ENCODE data around the gene TRIM61.
"Not testable (repeated sequence)": the region's sequence is repeated elsewhere in the genome, so short reads cannot be mapped to it uniquely, and the experiment has no call there.

Gene TRIM61

DNA sequence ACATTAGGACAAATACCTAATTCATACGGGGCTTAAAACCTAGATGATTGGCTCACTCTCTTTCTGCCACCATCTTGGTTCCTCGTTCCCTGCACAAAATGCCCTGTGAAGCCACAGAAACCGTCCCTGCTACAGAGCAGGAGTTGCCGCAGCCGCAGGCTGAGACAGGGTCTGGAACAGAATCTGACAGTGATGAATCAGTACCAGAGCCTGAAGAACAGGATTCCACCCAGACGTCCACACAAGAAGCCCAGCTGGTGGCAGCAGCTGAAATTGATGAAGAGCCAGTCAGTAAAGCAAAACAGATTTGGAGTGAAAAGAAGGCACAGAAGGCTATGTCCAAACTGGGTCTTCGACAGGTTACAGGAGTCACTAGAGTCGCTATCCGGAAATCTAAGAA, 34.3 kb downstream of the TRIM61 start:
- no peak for TF ChIP-seq ZNF274 (IDR thresholded peaks at IDR 0.05; ENCODE audit: low read depth, low read length)

DNA sequence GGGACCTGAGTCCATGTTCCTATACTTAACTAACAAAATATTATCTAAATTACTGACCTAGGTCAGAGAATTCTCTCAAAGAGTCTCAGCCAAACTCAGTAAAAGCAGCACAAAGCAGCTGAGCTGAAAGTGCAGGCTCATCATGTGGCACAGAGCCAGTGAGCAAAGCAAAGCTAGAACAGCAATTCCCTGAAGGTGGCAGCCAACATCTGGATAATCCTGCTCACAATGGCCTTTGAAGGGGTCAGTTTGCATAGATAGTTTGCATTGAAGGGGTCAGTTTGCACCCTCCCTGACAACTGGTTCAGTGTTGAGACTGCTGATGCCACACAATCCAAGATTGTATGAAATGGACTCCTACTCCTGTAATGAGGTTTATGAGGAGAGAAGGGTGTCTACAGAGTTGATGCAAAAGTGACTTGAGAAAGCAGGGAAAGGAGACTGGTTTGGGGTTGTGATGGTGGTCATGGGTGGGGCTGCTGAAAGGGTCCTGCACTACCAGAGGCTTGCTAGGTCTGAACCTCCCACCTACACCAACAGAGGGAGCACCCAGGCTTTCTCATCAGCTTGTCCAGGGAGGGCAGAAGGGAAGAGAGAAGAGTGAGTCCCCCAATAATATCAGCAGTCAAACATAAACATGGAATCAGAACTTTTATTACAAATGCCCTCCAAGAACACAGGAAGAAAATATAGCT, 39.7 kb downstream of the TRIM61 start:
- peak overlapping the region; percentile 38 for H3K4me3 ChIP-seq (ENCODE audit: low read length)
- no peak for TF ChIP-seq ZNF274 (IDR thresholded peaks at IDR 0.05; ENCODE audit: low read depth, low read length)

More for the DNA sequence above, 34.3 kb downstream of the TRIM61 start:
- no peak overlapping the region for H3K4me3 ChIP-seq (ENCODE audit: low read length)

DNA sequence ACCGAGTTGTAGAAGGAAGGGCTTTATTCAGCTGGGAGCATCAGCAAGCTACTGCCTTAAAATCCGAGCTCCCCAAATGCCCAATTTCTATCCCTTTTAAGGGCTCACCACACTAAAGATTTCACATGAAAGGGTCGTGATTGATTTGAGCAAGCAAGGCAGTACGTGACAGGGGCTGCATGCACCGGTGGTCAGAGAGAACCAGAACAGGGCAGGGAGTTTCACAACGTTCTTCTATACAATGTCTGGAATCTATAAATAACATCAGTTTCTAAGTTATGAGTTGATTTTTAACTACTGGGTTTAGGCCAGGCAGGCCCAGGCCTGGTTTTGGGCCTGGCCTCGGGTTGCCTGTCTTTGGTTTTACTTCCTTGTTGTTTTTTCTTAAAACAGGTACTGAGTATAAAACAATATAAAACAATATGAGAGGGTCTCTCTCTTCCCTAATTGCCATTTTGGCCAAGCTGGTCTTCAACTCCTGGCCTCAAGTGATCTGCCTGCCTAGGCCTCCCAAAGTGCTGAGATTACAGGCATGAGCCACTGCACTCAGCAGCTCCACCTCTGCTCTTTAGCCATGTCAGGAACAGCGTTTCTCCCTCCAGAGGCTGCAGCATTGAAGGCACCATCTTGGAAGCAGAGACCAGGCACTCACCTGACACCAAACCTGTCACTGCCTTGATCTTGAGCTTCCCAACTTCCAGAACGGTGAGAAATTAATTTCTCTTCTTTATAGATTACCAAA, 41.4 kb downstream of the TRIM61 start:
- H3K4me3 ChIP-seq (ENCODE audit: low read length): peak overlapping the region; percentile 53; the same call in 1 of the 2 replicates

DNA sequence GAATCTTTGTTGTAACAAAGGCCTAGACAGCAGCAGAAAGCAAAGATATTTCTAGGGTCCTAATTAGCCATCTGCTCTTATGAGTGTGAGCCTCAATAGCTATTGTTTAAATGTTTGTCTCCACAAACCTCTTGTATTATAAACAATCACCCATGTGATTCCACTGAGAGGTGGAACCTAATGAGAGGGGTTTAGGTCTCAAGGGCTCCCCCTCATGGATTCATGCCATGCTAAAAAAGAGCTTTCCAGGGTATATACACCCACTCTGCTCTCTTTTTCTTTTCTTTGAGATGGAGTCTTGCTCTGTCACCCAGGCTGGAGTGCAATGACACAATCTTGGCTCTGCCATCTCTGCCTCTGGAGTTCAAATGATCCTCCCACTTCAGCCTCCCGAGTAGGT, 42.1 kb downstream of the TRIM61 start:
- peak overlapping the region; percentile 51; the same call in 1 of the 2 replicates for H3K4me3 ChIP-seq (ENCODE audit: low read length)
- no peak for TF ChIP-seq ZNF274 (IDR thresholded peaks at IDR 0.05; ENCODE audit: low read depth, low read length)

DNA sequence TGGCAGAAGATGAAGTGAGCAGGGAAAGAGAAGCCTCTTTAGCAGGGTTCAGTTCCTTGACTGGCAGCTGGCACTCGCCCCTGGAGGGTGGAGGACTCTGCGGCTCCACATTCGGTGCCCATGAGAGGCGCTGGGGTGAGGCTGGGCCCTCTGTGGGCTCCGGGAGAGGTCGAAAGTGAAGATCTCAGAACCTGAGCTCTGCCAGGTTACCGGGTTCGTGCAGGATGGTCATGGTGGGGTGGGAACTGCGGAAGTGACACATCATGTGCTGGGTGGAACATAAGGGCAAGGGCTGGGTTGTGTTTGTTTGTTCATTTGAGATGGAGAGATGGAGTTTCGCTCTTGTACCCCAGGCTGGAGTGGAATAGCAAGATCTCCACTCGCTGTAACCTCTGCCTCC, 44.2 kb downstream of the TRIM61 start:
- H3K4me3 ChIP-seq (ENCODE audit: low read length): no peak overlapping the region
- TF ChIP-seq ZNF274 (IDR thresholded peaks at IDR 0.05; ENCODE audit: low read depth, low read length): no peak

DNA sequence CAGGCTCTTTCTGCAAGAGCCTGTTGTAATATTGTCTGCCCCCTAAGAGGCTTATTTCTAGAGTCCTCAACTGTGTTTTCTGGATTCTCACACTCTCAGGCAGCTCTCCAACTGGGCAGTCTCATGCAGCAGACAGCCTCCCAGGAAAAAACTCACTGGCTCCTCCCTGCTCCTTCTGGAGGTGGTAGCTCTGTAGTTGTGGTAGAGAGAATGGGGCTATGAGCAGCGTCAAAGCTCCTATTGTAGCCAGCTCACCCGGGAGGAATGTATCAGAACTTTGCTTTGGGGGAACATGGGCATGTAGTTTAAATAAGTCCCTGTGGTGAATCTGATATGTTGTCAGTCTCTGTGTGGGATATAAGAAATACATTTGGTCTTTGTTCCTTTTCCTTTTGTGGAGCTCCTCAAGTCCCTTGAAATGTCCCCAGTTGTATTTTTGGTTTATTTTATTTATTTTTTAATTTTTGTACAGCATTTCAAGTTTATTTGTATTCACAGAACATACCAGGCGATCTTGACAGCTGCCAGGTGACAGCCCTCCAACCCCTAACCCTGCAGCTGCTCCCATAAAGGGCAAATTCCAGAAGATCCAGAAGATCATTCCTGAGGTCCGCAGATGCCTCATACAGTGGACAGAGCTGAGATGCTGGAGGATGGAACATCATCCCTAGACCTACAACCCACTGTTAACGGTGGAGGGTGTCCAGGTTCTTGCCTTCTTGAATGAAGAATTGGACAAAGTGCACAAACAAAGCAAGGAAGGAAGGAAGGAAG, 45.7 kb downstream of the TRIM61 start:
- TF ChIP-seq ZNF274 (IDR thresholded peaks at IDR 0.05; ENCODE audit: low read depth, low read length): no peak
- H3K4me3 ChIP-seq (ENCODE audit: low read length): no peak overlapping the region

DNA sequence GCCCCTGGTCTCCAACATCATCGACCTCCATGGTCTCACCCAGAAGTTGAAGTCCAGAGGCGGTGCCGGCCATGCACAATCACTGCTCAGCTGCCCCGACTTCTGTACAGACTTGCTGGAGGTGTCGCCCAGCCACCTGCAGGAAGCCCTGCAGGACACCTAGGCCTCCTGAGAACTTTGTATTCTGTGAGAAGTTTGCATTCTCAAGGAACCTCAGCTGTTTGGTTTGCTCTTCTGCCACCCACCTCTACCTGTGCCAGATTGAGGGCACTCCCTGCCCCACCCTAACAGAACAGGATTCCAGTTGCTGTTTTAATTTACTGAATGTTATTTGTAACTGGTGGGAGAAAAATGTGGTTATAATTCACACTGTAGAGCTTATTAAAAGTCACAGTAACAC, 46.8 kb downstream of the TRIM61 start:
- no peak overlapping the region for H3K4me3 ChIP-seq (ENCODE audit: low read length)
- no peak for TF ChIP-seq ZNF274 (IDR thresholded peaks at IDR 0.05; ENCODE audit: low read depth, low read length)

DNA sequence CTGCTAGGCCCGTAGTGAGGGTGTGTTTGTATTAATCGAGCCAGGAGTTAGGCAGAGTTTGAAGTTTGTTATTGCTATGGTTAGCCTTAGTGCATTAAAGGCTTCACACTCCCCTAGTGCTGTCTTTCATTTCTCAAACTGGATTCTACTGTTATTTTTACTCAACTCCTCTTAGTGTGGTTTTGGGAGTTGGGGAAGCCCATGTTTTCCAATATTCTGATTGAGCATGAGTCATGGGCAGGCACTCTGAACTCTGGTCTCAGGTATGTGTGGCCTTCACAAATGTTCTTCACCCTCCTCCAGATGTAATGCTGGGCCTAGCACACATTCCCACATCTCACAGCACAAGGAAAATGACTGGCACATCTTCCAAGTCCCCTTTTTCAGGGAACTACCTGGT, 50.4 kb downstream of the TRIM61 start:
- not testable (repeated sequence) for H3K4me3 ChIP-seq (ENCODE audit: low read length)

DNA sequence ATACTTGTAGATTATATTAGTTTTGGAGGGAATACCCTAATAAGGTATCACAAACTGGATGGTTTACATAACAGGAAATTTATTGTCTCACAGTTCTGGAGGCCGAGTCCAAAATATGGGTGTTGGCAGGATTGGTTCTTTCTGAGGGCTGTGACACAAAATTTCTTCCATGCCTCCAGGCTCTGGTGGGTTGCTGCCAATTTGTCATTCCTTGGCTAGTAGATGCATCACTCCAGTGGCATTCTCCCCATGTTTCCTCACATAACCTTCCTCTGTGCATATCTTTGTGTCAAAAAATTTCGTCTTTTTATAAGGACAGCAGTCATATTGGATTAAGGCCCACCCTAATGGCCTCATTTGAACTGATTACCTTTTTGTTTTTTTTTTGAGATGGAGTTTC, 51.2 kb downstream of the TRIM61 start:
- no peak overlapping the region for H3K4me3 ChIP-seq (ENCODE audit: low read length)
- no peak for TF ChIP-seq ZNF274 (IDR thresholded peaks at IDR 0.05; ENCODE audit: low read depth, low read length)

DNA sequence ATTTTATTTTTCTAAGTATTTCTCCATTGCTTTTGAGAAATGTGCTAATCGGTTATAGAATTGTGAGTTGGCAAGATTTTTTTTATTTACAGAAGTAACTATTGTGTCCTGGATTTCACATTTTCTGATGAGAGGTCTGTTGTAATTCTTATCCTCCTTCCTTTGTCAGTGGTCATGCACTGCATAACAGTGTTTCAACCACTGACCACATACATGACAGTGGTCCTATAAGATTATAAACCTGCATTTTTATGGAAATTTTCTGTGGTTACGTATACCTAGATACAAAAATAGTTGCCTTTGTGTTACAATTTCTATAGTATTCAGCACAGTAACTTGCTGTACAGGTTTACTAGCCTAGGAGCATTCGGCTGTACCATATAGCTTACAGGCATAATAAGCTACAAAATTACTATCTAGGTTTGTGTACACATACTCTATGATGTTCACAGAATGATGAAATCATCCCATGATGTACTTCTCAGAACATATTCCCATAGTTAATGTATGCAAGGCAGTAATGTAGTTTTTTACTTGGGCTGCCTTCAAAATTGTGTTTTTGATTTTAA, 52.7 kb downstream of the TRIM61 start:
- H3K4me3 ChIP-seq (ENCODE audit: low read length): no peak overlapping the region
- TF ChIP-seq ZNF274 (IDR thresholded peaks at IDR 0.05; ENCODE audit: low read depth, low read length): no peak

DNA sequence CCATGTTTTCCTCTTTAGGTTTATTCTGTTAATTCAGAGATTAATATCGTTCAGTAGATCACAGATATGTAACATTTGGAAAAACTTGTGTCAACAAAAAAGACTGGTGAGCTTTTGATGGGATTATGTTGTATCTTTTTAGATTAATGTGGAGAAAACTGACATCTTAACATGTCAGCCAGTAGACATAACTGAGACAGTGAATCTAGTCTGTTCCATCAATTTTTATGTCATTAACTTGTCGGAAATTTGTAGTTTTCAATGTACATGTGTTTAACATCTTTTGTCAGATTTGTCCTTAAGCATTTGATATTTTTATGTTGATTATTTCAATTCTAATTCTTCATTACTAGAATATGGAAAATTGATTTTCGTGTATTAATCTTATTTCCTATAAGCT, 58.5 kb downstream of the TRIM61 start:
- no peak for TF ChIP-seq ZNF274 (IDR thresholded peaks at IDR 0.05; ENCODE audit: low read depth, low read length)
- no peak overlapping the region for H3K4me3 ChIP-seq (ENCODE audit: low read length)
